GM18861 (cell line): Measurements from ENCODE around the gene GLI2.

Experiments
- ATAC-seq: cut with Tn5 transposase; IDR thresholded peaks from one replicate; pipeline ENCODE4 v1.9.1; 2021; ENCODE audit not compliant: unreplicated experiment

GLI2 gene

DNA sequence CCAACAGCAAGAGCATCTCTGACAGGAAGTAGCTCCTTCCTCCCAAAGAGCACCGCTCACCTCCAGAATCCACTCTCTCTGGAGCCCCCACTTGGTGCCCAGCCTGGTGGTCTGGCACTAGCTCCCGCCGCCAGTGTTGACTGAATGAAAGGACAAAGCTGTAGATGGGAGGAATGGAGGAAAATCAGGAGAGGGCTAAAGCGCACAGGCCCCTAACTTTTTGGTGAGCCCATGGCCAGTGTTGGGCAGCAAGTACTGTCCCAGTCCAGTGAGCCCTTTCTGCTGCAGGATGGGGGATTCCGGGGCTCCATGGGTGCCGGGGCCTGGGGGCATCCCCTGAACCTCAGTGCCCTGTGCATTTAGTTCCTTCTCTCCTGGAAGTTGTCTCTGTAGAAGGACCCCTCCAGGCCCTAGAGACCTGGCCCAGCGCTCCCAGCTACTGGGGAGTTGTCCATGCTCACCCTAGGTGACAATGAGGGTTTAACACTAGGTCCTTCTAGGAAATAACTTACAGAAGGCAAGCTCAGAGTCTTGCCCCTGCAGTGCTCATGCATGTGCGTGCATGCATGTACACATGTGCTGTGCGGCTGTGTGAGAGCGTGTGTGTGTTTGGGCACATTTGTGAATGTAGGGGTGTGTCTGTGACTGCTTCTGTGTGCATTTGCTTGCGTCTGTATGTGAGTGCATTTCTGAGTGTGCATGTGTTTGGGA lies 33.6 kb downstream of the GLI2 start:
- ATAC-seq, result no peak

DNA sequence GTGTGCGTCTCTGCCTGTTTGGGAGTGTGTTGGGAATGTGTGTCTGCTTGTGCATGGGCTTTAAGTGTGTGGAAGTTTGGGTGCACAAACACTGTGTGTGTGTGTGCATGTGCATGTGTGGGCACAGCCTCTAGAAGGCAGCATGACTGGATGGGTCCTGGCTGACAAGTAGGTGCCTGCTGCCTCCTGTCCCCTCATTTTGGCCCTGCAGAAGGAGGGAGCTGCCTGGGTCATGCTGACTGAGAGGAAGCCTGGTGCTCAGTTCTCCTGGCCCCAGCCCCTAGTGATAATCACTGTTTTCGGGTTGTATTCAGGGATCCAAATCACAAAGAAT lies 34.1 kb downstream of the GLI2 start:
- ATAC-seq, result no peak

DNA sequence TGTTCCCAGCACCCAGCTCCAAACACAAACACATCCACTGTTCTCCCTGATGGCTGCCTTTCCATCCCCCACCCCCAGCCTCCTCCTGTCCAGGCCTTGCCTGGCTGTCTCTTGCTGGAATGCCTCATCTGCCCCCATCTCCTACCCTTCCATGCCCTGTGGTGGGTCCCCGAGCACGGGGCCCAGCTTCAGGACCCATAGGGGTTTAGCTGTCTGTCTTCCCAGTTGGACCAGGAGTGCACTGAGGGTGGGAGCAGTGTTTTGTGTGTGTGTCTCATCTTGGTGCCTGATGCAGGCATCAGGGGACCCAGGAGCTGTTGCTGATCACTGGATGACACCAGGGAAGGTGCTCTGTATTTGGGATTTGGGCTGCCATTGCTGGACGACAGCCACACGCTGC lies 34.5 kb downstream of the GLI2 start:
- ATAC-seq, result no peak

DNA sequence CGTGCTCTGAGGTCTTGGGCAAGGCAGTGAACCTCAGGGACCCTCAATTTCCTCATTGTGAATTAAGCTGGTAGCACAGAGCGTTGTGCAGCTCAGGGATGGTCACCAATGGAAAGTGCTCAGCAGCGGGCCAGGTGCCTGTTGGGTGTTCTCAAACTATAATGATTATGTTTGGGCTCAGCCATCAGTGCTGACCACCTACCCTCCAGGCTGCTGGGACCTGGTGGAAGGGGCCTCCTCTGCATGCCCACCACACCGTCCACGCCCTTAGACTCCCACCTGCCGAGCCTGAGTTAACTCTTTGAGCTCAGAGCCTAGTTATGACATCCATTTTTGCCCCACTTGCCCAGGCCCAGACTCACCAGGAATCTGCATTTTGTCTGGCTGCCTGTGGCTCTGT lies 35.0 kb downstream of the GLI2 start:
- ATAC-seq, result no peak

DNA sequence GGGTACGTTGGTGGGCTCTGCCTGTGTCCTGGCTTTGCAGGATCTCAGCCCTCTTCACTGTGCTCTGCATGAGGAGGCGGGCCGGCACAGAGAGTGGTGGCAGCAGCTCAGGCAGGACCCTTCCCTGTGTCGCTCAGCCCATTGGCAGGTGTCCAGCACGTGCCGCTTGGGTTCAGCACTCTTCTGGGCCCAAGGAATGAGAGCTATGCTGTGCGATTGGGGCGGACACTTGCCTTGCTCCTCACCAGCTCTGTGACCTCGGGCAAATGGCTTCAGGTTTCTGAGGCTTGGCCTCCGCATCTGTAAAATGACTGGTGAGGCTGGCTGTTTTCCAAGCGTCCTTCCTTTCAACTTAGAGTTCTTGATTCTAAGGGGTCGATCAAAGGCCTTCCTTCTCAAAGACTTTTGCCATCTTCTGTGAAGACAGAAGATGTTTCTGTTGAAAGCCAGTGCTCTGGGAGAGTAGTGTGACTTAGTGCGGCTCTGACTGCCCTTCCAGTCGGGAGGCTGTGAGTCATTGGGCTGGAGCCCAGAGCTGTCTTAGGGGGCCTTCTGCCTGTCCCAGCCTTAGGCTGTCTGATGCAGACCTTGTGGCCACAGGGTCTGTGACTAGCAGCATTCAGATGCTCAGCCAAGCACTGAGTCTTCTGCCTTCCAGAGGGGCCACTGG lies 35.6 kb downstream of the GLI2 start:
- no peak for ATAC-seq

DNA sequence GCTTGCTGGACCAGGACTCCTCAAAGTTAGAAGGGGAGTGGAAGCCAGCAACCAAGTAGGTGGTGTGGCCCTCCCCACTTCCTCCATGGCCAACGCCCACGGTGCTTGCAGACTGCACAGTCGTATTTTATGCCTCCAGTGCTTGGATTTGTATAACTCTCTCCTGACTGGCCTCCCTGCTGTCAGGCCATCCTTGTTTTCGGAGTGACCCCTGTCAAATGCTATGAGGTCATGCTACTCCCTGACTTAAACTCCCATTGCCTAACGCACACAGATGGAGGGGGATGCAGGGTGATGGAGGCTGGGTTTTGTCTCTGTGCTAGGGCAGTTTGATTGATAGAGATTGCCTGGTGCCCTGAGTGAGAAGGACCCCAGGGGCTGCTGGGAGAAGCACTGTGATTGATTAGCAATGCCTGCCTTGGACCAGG lies 36.1 kb downstream of the GLI2 start:
- no peak for ATAC-seq

DNA sequence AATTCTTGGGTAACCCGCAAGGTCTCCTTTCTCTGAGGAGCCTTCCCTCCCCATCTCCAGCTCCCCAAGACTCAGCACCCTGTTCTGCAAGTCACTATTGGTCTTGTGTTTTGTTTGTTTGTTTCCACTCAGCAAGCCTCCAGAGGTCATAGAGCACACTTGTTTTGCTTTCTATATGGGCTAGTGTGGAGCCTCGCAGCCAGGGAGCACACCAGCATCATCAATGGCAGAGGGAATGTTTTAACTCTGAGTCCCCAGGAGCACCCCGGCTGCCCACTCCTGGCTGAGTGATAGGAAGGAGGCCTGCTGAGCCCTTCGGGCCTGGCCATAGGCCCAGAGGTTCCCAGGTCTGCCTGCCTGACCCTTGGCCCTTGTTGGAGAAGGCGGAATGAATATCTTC lies 36.6 kb downstream of the GLI2 start:
- no peak for ATAC-seq

DNA sequence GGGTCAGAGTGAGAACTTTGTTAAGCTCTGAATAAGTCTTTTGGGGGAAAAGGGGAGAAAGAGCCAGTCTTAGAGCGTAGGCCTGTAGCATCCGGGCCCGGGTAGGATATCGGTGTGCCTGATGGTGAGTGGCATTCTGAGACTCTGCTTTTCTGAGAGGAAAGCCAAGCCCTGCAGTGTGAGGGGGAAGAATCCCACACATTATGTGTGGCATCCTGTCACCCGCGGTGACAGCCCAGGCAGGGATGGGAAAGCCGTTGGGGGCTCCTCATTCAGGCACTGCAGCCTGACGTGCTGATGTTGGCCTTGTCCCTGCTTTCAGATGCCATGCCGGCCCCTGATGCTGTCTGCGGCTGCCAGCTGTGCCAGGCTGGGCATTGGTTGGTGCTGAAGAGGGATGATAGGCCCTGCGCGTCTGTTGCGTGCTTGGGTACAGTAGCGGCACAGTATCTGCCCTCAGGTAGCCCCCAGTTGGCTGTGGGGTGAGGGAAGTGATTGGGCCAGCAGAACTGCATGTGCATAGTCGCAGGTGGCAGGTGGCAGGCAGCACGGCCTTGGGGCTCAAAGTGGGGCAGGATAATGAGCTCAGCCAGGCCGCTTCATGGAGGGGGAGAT lies 37.6 kb downstream of the GLI2 start:
- ATAC-seq, result no peak

DNA sequence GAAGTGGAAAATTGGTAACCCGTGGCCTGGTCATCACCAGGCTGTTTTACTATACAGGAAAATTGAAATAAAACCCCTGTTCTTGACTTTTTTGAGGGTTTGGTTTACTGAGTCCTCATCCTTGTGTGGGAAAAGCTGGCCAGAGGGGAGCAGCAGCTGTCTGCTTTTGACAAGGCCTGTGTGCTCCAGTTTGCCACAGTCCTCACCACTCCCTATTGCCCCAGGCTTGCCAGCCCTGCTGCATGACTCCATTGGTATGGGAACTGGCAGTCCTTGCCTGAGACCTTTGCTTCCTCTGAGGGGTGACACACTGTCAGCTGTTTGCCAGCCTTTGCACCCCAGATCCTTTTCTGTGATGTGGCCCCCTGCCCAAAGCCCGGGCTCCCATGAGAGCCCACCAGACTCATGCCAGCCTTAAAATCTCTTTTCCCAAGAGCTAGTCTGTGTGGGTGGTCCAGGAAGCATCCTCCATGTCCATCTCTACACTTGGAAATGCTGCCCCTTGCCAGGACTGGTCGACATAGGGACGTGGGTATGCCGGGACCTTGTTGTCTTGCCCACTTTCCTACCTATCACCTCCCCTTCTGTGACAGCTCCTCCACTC lies 39.0 kb downstream of the GLI2 start:
- no peak for ATAC-seq

DNA sequence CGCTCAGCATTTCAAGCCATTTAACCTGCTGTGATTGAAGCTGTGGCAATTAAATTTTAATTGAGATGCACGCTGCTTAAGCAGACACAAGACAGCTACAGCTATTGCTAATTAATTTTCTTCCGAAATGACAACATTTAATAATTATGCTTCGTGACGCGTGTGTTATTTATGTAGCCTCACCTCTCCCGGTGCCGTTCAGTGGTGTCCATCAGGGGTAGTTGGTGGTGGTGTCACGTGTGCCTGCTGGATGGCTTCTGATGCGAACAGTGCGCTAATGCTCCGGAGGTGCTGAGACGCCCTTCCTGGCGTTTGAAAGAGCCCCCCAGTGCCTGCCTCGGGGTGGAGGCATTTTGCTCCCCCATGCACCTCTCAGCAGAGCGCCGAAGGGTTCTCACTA lies 39.5 kb downstream of the GLI2 start:
- no peak for ATAC-seq

DNA sequence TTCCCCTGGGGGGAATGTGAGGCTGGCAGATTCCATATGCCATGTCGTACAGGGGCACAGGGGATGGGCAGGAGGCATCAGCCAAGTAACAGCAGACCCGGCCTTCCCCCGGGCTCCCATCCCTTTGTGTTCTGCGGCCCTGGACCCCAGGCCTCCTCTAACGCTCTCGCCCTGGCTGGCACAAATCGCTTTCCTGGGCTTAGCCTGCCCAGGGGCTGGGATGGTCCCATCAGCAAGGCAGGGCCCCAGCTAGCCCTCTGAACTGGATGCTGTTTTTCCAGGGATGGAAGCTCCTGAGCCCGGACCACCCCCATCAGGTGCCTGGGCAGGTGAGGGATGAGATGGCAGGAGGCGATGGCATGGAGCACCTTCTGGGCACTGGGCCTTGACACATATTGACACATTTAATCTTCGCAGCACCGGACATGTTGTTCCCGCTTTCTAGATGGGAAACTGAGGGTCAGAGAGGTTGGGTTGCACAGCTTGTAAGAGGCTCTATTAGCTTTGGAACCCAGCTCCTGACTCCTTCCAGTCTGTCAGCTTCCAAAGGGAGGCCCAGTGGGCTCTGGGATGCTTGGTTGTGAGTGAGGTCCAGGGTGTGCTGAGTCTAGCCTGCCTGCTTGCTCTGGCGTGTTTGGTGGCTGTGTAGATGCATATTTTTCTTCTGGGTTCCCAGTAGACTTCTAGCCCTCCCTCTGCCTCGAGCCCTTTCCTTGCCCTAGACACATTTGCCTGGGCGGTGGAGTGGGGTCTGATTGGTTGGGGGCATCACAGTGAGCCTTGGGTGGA lies 40.3 kb downstream of the GLI2 start:
- no peak for ATAC-seq

DNA sequence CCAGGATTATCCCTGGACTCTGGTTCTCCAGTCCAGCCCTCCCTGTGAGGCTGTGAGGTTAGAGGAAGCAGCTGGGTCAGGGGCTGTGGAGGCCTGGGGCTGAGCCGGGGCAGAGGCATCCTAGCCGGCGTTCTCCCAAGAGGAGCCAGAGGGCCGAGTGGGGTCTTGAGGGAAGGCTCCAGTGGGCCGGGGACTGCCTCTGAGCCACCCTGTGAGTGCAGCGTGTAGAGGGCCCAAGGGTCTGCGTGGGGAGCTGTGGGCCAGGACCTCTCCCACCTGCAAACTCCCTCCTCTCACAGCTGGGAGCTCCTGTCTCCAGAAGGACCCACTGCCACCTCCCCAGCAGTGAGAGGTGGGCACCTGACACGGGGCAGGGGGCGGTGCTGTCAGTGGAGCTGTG lies 41.0 kb downstream of the GLI2 start:
- no peak for ATAC-seq

DNA sequence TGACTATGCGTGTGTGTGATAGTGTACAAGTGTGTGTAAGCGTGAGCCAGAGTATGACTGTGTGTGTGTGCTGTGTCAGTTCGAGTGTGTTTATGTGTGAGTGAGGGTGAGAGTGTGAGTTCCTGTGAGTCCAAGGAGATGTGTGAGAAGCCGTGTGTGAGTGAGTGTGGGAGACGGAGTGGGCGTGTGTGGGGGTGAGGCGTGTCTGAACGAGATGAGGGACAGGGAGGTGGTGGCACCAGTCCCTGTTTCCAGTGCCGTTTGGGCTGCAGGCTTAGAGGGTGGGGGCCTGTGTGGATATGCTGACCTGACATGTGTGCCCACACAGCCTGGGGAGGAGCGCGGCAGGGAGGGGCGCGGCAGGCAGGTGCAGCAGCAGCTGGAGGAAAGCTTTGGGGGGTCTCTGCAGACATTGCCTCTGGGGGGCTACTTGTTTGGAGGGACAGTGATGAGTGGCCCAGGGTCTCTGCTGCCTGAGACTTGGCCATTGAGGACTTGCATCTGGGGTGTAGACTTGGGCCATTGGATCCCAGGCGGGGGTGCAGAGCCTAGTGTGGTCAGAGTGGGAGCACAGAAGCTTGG lies 41.6 kb downstream of the GLI2 start:
- ATAC-seq, result no peak

DNA sequence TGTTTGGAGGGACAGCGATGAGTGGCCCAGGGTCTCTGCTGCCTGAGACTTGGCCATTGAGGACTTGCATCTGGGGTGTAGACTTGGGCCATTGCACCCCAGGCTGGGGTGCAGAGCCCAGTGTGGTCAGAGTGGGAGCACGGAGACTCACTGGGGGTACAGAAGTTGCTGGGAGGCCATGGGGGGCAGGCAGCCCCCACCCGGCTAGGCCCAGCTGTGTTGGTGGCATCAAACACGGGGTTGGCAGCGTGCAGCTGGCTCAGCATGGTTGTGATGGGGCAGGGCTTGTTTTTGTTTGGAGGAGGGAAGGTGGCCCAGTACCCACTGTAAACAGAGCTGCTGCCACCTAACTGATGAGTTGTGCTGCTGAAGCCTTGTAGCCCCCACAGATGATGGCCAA lies 42.1 kb downstream of the GLI2 start:
- ATAC-seq, result no peak

DNA sequence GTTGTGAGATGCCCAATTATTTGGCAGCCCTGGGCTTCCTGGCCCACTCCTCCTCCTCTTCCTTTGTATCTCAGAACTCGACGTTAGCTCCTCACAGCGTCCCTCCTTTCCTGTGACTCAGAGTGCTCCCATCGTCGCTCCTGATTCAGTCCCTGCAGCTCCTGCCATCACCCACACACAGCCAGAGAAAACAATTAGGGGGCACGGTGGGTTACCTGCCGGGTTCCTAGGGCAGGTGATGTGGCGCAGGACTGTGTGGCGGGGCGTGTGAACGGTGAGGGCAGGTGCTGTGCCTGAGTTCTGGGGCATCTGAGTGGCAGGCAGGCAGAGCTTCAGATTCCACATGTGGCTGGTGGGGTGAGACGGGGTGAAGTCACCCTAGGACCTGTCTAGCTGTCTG lies 42.6 kb downstream of the GLI2 start:
- no peak for ATAC-seq

DNA sequence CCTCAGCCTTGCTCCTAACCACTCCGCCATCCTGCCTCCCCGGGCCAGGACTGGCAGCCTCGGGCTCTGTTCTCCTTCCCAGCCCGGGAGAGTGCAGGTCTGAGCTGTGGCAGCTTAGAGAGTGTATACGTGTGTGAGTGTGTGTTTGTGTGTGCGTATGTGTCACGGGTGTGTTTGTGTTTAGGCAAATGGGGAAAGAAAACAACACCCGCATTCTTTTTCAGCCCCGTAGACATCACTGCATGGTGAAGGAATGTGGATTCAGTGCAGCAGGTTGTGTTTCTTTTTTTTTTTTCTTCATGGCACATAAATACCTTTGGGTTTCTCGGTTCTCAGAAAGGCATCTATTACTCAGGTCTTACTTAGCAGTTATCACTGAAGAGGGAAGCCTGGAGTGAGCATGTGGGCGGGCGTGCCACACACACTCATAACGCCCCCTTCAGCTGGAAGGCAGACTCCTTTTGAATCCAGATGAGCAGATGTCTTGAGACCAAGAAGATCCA lies 44.2 kb downstream of the GLI2 start:
- no peak for ATAC-seq

DNA sequence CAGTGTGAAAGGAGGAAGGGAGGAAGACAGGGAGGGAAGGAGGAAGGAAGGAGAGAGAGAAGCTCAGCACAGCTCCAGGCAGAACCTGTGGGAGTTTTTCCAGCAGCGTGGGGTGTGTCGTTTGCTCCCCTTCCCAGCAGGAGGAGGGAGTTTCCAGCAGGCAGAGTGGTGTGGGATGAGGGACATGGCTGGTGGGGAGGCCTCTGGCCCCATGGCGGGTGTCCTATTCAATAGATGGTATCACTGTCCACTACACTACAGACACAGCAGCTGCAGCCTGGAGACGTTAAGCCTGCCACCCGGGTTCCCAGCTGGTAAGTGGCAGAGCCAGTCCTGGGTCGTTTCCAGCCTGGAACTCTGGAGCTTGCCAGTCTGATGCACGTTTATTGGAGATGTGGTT lies 44.7 kb downstream of the GLI2 start:
- no peak for ATAC-seq

DNA sequence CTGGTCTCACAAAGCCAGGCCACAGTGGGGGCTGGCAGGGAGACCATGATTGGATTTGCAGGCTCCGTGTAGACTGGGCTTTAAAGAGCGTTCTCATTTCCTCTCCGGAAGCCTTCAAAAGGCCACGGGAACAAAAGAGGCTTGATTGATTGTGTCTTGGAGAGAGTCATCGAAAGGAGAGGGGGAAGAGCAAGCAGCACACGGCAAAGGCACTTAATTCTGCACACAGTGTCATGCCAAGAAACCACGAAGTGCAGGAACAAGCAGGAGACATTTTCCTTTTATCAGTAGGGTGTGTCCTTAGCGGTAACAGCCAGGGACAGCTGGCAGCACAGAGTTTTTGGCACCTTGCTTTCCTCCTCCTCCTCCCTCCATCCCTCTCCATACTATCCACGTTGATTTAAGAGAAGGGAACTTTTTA lies 47.7 kb downstream of the GLI2 start:
- ATAC-seq, result no peak

DNA sequence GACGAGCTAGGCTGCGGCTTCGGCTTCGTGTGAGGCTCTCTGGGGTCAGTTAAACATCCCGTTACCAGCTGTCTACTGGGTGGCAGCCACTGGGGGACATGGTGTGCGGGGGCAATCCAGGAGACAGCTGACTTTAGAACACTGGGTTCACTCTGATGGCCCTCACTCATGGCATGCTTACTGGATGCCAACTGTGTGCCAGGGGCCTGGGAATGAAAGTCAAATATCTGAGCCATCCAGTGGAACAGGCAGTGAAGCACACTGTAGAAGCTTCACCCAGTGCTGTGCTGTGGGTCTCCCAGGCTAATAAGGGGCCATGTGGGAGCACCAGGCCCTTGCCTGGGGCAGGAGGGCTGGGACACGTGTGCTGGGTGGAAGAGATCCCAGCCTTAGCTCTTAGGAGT lies 48.3 kb downstream of the GLI2 start:
- ATAC-seq, result no peak
